ENCODE results near the gene VPS13C. TPM values are rescaled to one million over a fixed set of nuclear protein-coding genes. Genes with fewer than 3 reads are reported as not detected.

The VPS13C gene
- total RNA-seq, 4 donors from 2014 or later = 68.2 to 165 (median 102) TPM

DNA sequence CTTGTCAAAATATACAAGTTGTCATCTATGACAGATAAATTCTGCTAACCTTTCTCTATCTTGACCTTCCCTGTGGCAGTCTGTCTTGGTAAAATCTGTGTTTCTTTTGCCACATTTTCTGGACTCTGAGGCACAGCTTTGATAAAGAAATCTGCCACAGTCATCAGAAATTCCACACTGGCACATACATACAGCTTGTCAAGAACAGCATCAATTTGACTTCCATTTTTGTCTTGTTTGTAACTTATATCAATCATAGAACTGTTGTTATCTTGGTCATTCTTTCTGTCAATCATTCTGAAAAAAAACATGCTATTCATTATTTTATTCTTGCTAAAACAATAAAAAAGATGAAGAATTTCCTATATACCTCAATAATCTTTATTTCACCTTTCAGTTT is 130.8 kb downstream of the VPS13C start:
- H3K9me3 ChIP-seq = no peaks in the 10 kb centered on the region
- H3K27me3 ChIP-seq = no peaks in the 10 kb centered on the region
- no peak for TF ChIP-seq POLR2A (IDR thresholded peaks at IDR 0.05)
- TF ChIP-seq, protein P1, sequence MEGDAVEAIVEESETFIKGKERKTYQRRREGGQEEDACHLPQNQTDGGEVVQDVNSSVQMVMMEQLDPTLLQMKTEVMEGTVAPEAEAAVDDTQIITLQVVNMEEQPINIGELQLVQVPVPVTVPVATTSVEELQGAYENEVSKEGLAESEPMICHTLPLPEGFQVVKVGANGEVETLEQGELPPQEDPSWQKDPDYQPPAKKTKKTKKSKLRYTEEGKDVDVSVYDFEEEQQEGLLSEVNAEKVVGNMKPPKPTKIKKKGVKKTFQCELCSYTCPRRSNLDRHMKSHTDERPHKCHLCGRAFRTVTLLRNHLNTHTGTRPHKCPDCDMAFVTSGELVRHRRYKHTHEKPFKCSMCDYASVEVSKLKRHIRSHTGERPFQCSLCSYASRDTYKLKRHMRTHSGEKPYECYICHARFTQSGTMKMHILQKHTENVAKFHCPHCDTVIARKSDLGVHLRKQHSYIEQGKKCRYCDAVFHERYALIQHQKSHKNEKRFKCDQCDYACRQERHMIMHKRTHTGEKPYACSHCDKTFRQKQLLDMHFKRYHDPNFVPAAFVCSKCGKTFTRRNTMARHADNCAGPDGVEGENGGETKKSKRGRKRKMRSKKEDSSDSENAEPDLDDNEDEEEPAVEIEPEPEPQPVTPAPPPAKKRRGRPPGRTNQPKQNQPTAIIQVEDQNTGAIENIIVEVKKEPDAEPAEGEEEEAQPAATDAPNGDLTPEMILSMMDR (IDR thresholded peaks at IDR 0.05) = no peak
- intact Hi-C loops (cut with DNase I; ENCODE audit: low total_unique reads) = no loop called here
- DNase-seq = no peak
- H3K4me1 ChIP-seq = no peaks in the 10 kb centered on the region
- no peaks in the 10 kb centered on the region for H3K36me3 ChIP-seq
- H3K27ac ChIP-seq = no peak overlapping the region
- H3K4me3 ChIP-seq = no peak overlapping the region

DNA sequence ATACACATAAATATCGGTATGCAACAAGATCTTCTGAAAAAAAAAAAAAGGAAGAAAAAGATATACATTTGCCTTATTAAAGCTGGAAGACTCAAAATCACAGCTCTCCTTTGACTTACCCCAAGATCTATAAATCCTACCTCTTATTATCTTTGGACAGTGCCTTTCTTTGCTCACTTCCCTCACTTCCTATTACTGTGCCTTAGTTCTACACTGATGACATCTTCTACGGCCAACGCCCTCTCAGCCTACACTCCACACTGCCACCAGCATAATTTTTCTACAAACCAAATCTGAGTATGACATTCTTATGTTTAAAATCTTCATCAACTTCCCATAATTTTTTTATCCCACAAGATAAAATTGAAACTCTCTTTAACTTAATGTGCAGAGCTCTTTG is 137.1 kb downstream of the VPS13C start:
- Histone ChIP-seq H3K27ac (no peak overlapping the region), H3K36me3 (no peaks in the 10 kb centered on the region), H3K4me3 (no peak overlapping the region), H3K27me3 (no peaks in the 10 kb centered on the region), H3K4me1 (no peaks in the 10 kb centered on the region), H3K9me3 (no peaks in the 10 kb centered on the region)
- TF ChIP-seq, protein P1 (IDR thresholded peaks at IDR 0.05) = no peak
- intact Hi-C loops (cut with DNase I; ENCODE audit: low total_unique reads) = no loop called here
- DNase-seq = no peak

DNA sequence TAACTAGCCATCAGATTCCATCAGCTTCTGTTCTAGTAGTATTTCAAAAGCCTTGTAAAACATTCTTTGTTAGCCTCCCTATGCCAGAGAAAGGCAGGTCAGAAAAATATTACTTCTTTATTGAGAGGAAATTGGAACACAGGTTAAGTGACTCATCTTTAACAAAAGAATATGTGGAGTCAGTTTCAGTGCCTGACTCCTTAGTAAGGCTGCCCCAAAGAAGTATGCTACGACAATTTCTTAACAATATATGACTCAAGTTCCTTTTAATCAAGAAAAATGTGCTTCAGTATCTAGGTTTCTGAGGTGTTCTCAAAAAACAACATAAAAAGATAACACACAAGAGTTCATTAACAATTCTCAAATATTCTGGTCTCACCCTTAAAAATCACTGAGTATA is 139.2 kb downstream of the VPS13C start:
- DNase-seq = no peak
- H3K4me1 ChIP-seq = no peaks in the 10 kb centered on the region
- no peak overlapping the region for H3K27ac ChIP-seq
- no peaks in the 10 kb centered on the region for H3K9me3 ChIP-seq
- intact Hi-C loops (cut with DNase I; ENCODE audit: low total_unique reads) = no loop called here
- no peaks in the 10 kb centered on the region for H3K36me3 ChIP-seq
- no peaks in the 10 kb centered on the region for H3K27me3 ChIP-seq
- TF ChIP-seq POLR2A (IDR thresholded peaks at IDR 0.05) = no peak
- TF ChIP-seq, protein P1 (IDR thresholded peaks at IDR 0.05) = no peak
- H3K4me3 ChIP-seq = no peak overlapping the region

DNA sequence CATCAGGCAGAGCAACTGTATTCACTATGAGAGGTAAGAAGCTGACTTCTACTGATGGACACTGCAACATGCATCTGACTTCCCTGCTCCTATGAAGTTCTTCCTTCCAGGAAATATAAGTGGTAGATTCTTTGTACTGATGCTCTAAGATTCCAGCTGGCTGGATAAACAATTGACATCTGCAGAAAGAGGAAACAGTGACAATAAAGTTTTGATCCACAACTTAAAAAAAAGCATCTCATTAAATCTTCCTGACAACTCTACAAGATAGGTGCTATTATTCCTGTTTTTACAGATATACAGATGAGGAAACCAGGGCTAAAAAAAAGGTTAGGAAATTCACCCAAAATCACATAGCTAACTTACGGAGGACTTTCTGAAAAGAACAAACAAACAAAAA is 142.8 kb downstream of the VPS13C start:
- no peak for DNase-seq
- no peak overlapping the region for H3K27ac ChIP-seq
- H3K27me3 ChIP-seq = no peaks in the 10 kb centered on the region
- TF ChIP-seq, protein P1 (IDR thresholded peaks at IDR 0.05) = no peak
- no peak for TF ChIP-seq POLR2A (IDR thresholded peaks at IDR 0.05)
- no peaks in the 10 kb centered on the region for H3K4me1 ChIP-seq
- no peaks in the 10 kb centered on the region for H3K9me3 ChIP-seq
- H3K36me3 ChIP-seq = no peaks in the 10 kb centered on the region
- intact Hi-C loops (cut with DNase I; ENCODE audit: low total_unique reads) = no loop called here
- no peak overlapping the region for H3K4me3 ChIP-seq

DNA sequence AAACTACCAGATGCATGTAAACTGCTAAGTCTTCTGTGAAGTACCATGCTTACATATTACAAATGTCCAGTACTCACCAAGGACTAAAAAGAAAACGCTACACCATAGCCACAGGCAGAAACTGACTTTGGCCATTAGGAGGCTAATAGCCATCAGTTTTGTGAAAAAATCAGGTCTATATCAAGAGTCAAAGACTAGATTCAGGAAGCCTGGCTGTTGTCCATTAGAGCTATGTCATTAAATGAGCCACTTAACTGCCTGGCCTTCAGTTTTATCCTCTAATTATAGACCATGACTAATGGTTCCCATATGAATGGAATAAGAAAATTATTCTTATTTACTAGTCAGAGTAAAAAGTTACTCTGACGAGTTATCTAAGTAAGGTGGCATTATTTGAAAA is 144.1 kb downstream of the VPS13C start:
- Histone ChIP-seq H3K27me3 (no peaks in the 10 kb centered on the region), H3K36me3 (no peaks in the 10 kb centered on the region), H3K9me3 (no peaks in the 10 kb centered on the region), H3K4me3 (no peak overlapping the region), H3K4me1 (no peaks in the 10 kb centered on the region), H3K27ac (no peak overlapping the region)
- no peak for DNase-seq
- intact Hi-C loops (cut with DNase I; ENCODE audit: low total_unique reads) = no loop called here
- no peak for TF ChIP-seq POLR2A (IDR thresholded peaks at IDR 0.05)
- TF ChIP-seq, protein P1 (IDR thresholded peaks at IDR 0.05) = no peak
